Mesendoderm (in vitro differentiated cells): ENCODE measurements around the gene PRKCQ.

Source experiments
- DNase-seq: peaks from one replicate; pipeline ENCODE4 v3.0.0; 2013
- H2AK5ac ChIP-seq: 2 replicates; pipeline ENCODE4 v1.6.1; 2013; ENCODE audit warnings: low read length, inconsistent platforms
- H2BK120ac ChIP-seq: 2 replicates; pipeline ENCODE4 v1.6.1; 2013; ENCODE audit warnings: low read depth, mild to moderate bottlenecking, low read length, moderate library complexity, mixed read lengths
- H2BK15ac ChIP-seq: replicated peaks from 2 replicates; pipeline ENCODE4 v1.6.1; 2013; ENCODE audit warnings: low read depth, mild to moderate bottlenecking, moderate library complexity
- H2BK5ac ChIP-seq: 2 replicates; pipeline ENCODE4 v1.6.1; 2013; ENCODE audit warnings: low read length, inconsistent platforms
- H3K18ac ChIP-seq: 2 replicates; pipeline ENCODE4 v1.6.1; 2013; ENCODE audit warnings: mild to moderate bottlenecking, low read length, mixed read lengths
- H3K23ac ChIP-seq: one replicate; pipeline ENCODE4 v1.6.1; 2013; ENCODE audit warnings: low read length
- H3K27ac ChIP-seq: 2 replicates; pipeline ENCODE4 v1.5.1; 2013; ENCODE audit warnings: low read depth, mild to moderate bottlenecking, inconsistent platforms, low read length, moderate library complexity
- H3K27me3 ChIP-seq: 2 replicates; pipeline ENCODE4 v1.6.1; 2013; ENCODE audit warnings: low read length, control low read depth, mild to moderate bottlenecking, inconsistent platforms; ENCODE audit not compliant: insufficient read depth, poor library complexity
- H3K36me3 ChIP-seq: 2 replicates; pipeline ENCODE4 v1.6.1; 2013; ENCODE audit warnings: low read length, inconsistent platforms; ENCODE audit not compliant: control insufficient read depth, insufficient read depth
- H3K4ac ChIP-seq: one replicate; pipeline ENCODE4 v1.6.1; 2013; ENCODE audit warnings: low read depth, mild to moderate bottlenecking, low read length, moderate library complexity
- H3K4me1 ChIP-seq: 2 replicates; pipeline ENCODE4 v1.6.1; 2013; ENCODE audit warnings: low read depth, low read length, inconsistent platforms; ENCODE audit not compliant: control insufficient read depth
- H3K4me2 ChIP-seq: 2 replicates; pipeline ENCODE4 v1.6.1; 2013; ENCODE audit warnings: low read length
- H3K4me3 ChIP-seq: 2 replicates; pipeline ENCODE4 v1.5.1; 2013; ENCODE audit warnings: mild to moderate bottlenecking, low read length
- H3K56ac ChIP-seq: one replicate; pipeline ENCODE4 v1.6.1; 2013; ENCODE audit warnings: low read length
- H3K79me1 ChIP-seq: 2 replicates; pipeline ENCODE4 v1.6.1; 2013; ENCODE audit warnings: low read length, inconsistent platforms
- H3K79me2 ChIP-seq: 2 replicates; pipeline ENCODE4 v1.6.1; 2013; ENCODE audit warnings: mild to moderate bottlenecking, low read length; ENCODE audit not compliant: control insufficient read depth, insufficient read depth
- H3K9ac ChIP-seq: 2 replicates; pipeline ENCODE4 v1.6.1; 2013; ENCODE audit warnings: low read length, inconsistent platforms
- H4K5ac ChIP-seq: one replicate; pipeline ENCODE4 v1.6.1; 2013; ENCODE audit warnings: low read length
- H4K8ac ChIP-seq: one replicate; pipeline ENCODE4 v1.6.1; 2013; ENCODE audit warnings: low read depth, mild to moderate bottlenecking, control low read depth, low read length, moderate library complexity
- WGBS: extraction: QIAGEN DNeasy Blood & Tissue Kit; methylation state at CpG from one replicate; pipeline ENCODE4 v1.1.7; 2013; ENCODE audit warnings: low lambda C conversion rate, missing lambda C conversion rate; ENCODE audit not compliant: insufficient coverage; ENCODE audit errors: extremely low coverage; 5-methylcytosine and 5-hydroxymethylcytosine counted together

Gene PRKCQ

GRCh38 chr10:6574664-6575176 lies 5.4 kb downstream of the PRKCQ start:
- Histone ChIP-seq H2AK5ac (no peak overlapping the region), H3K79me2 (no peaks in the 10 kb centered on the region), H3K18ac (no peak overlapping the region), H2BK5ac (no peak overlapping the region), H3K79me1 (no peaks in the 10 kb centered on the region), H3K4me3 (no peak overlapping the region), H3K4ac (no peak overlapping the region), H3K4me2 (no peak overlapping the region), H2BK15ac (no peak overlapping the region), H3K27ac (no peak overlapping the region), H3K56ac (no peak overlapping the region), H2BK120ac (no peak overlapping the region), H4K5ac (no peak overlapping the region), H3K36me3 (no peaks in the 10 kb centered on the region), H3K27me3 (no peaks in the 10 kb centered on the region), H3K9ac (no peak overlapping the region), H3K23ac (no peak overlapping the region), H3K4me1 (peaks cover 4% of the 10 kb centered on the region), H4K8ac (no peak overlapping the region)
- WGBS, result no CpG with 5 or more reads among the region's 2 CpGs
- no peak for DNase-seq

GRCh38 chr10:6570893-6571292 lies 9.2 kb downstream of the PRKCQ start:
- no peak overlapping the region for H2BK15ac ChIP-seq
- H3K56ac ChIP-seq, result no peak overlapping the region
- no CpG with 5 or more reads among the region's 11 CpGs for WGBS
- no peak overlapping the region for H3K4ac ChIP-seq
- H3K27me3 ChIP-seq, result no peaks in the 10 kb centered on the region
- H2BK5ac ChIP-seq, result no peak overlapping the region
- no peaks in the 10 kb centered on the region for H3K79me2 ChIP-seq
- no peak overlapping the region for H3K27ac ChIP-seq
- no peak overlapping the region for H3K23ac ChIP-seq
- no peak overlapping the region for H3K4me3 ChIP-seq
- peaks cover 5% of the 10 kb centered on the region for H3K4me1 ChIP-seq
- DNase-seq, result no peak
- H3K4me2 ChIP-seq, result no peak overlapping the region
- H3K36me3 ChIP-seq, result no peaks in the 10 kb centered on the region
- H2BK120ac ChIP-seq, result no peak overlapping the region
- H4K8ac ChIP-seq, result no peak overlapping the region
- no peaks in the 10 kb centered on the region for H3K79me1 ChIP-seq
- H4K5ac ChIP-seq, result no peak overlapping the region
- no peak overlapping the region for H3K18ac ChIP-seq
- H2AK5ac ChIP-seq, result no peak overlapping the region
- no peak overlapping the region for H3K9ac ChIP-seq

- Histone ChIP-seq H3K56ac (peak overlapping the region; percentile 59), H3K27me3 (no peaks in the 10 kb centered on the region), H3K27ac (peak overlapping the region; percentile 81), H3K79me1 (no peaks in the 10 kb centered on the region), H2AK5ac (peak overlapping the region; percentile 74), H3K9ac (no peak overlapping the region), H4K5ac (no peak overlapping the region), H2BK15ac (no peak overlapping the region), H3K36me3 (no peaks in the 10 kb centered on the region), H3K79me2 (no peaks in the 10 kb centered on the region), H3K4me3 (no peak overlapping the region), H2BK120ac (peak overlapping the region; percentile 47), H2BK5ac (peak overlapping the region; percentile 67), H3K4me2 (no peak overlapping the region), H3K4me1 (peaks cover 5% of the 10 kb centered on the region), H3K23ac (no peak overlapping the region), H3K4ac (no peak overlapping the region), H4K8ac (no peak overlapping the region), H3K18ac (peak overlapping the region; percentile 55)
- peak; percentile 31 for DNase-seq
- WGBS, result no CpG with 5 or more reads among the region's 7 CpGs
These were observed 10.8 kb downstream of the PRKCQ start for GRCh38 chr10:6569259-6569658.

- Histone ChIP-seq H3K4me2 (no peak overlapping the region), H3K36me3 (no peaks in the 10 kb centered on the region), H4K8ac (no peak overlapping the region), H3K79me2 (no peaks in the 10 kb centered on the region), H3K18ac (no peak overlapping the region), H3K9ac (no peak overlapping the region), H2BK15ac (no peak overlapping the region), H3K27me3 (no peaks in the 10 kb centered on the region), H3K27ac (no peak overlapping the region), H3K4me1 (peaks cover 9% of the 10 kb centered on the region), H2AK5ac (no peak overlapping the region), H3K4me3 (no peak overlapping the region), H2BK5ac (no peak overlapping the region), H4K5ac (no peak overlapping the region), H3K56ac (no peak overlapping the region), H3K4ac (peak overlapping the region; percentile 65), H3K79me1 (no peaks in the 10 kb centered on the region), H2BK120ac (no peak overlapping the region), H3K23ac (no peak overlapping the region)
- WGBS, result no CpG with 5 or more reads among the region's 8 CpGs
- DNase-seq, result no peak
These were observed 12.2 kb downstream of the PRKCQ start for GRCh38 chr10:6567884-6568283.

- Histone ChIP-seq H3K27ac (no peak overlapping the region), H4K5ac (no peak overlapping the region), H3K4me3 (no peak overlapping the region), H3K4me1 (peaks cover 10% of the 10 kb centered on the region), H3K27me3 (no peaks in the 10 kb centered on the region), H3K79me2 (no peaks in the 10 kb centered on the region), H3K4ac (no peak overlapping the region), H3K4me2 (no peak overlapping the region), H3K79me1 (no peaks in the 10 kb centered on the region), H4K8ac (no peak overlapping the region), H2BK5ac (no peak overlapping the region), H2BK15ac (no peak overlapping the region), H3K23ac (no peak overlapping the region), H2BK120ac (no peak overlapping the region), H3K56ac (no peak overlapping the region), H2AK5ac (no peak overlapping the region), H3K36me3 (no peaks in the 10 kb centered on the region), H3K18ac (no peak overlapping the region), H3K9ac (no peak overlapping the region)
- DNase-seq, result no peak
- WGBS, result no CpG with 5 or more reads among the region's 5 CpGs
These were observed 12.8 kb downstream of the PRKCQ start for GRCh38 chr10:6567203-6567703.

GRCh38 chr10:6565588-6565987 lies 14.5 kb downstream of the PRKCQ start:
- Histone ChIP-seq H3K9ac (no peak overlapping the region), H4K5ac (no peak overlapping the region), H3K79me2 (no peaks in the 10 kb centered on the region), H3K4me3 (no peak overlapping the region), H3K56ac (no peak overlapping the region), H2AK5ac (no peak overlapping the region), H3K27ac (no peak overlapping the region), H3K4ac (no peak overlapping the region), H2BK15ac (no peak overlapping the region), H3K79me1 (no peaks in the 10 kb centered on the region), H3K18ac (no peak overlapping the region), H3K4me2 (no peak overlapping the region), H4K8ac (no peak overlapping the region), H3K27me3 (no peaks in the 10 kb centered on the region), H2BK120ac (no peak overlapping the region), H3K4me1 (peaks cover 10% of the 10 kb centered on the region), H3K36me3 (no peaks in the 10 kb centered on the region), H2BK5ac (no peak overlapping the region), H3K23ac (no peak overlapping the region)
- DNase-seq, result no peak
- WGBS, result no CpG with 5 or more reads among the region's 4 CpGs
